ENCODE results near the gene TMPRSS11A.

DNA sequence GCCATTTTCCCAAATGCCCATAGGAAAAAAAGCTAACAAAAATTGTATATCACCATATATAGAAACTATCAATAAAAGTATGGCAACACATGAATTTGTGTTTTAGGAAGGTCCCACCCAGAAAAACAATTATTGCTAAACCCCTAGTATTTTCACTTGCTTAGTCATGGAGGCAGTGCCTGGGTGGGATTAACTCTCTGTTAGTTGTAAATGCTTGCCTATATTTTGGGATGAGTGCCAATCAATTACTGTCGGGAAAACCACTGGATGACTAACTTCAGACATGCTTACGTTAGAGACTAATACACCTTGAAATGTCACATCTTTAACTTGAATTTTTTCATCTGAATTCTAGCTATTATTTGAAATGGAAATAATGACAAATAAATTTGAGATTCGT lies 33.9 kb downstream of the TMPRSS11A start:
- TF ChIP-seq, protein P1, sequence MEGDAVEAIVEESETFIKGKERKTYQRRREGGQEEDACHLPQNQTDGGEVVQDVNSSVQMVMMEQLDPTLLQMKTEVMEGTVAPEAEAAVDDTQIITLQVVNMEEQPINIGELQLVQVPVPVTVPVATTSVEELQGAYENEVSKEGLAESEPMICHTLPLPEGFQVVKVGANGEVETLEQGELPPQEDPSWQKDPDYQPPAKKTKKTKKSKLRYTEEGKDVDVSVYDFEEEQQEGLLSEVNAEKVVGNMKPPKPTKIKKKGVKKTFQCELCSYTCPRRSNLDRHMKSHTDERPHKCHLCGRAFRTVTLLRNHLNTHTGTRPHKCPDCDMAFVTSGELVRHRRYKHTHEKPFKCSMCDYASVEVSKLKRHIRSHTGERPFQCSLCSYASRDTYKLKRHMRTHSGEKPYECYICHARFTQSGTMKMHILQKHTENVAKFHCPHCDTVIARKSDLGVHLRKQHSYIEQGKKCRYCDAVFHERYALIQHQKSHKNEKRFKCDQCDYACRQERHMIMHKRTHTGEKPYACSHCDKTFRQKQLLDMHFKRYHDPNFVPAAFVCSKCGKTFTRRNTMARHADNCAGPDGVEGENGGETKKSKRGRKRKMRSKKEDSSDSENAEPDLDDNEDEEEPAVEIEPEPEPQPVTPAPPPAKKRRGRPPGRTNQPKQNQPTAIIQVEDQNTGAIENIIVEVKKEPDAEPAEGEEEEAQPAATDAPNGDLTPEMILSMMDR (IDR thresholded peaks at IDR 0.05; ENCODE audit: insufficient read depth, low read depth, low read length): no peak
- no peak for TF ChIP-seq EZH2 (IDR thresholded peaks at IDR 0.05; ENCODE audit: insufficient read depth, low read length)

Measured in astrocyte (in vitro differentiated cells and primary cell).